ES-I3 (cell line): ENCODE data around the gene PLEKHH3.
"Not testable (repeated sequence)": the region's sequence is repeated elsewhere in the genome, so short reads cannot be mapped to it uniquely, and the experiment has no call there.

Experiments
- H3K36me3 ChIP-seq: 2 replicates; pipeline ENCODE4 v1.6.1; 2013; ENCODE audit warnings: mild to moderate bottlenecking, low read length, control low read depth, moderate library complexity; ENCODE audit not compliant: insufficient read depth
- H3K4me1 ChIP-seq: 2 replicates; pipeline ENCODE4 v1.6.1; 2013; ENCODE audit warnings: mild to moderate bottlenecking, control low read depth, low read length; ENCODE audit not compliant: insufficient read depth
- H3K9ac ChIP-seq: 2 replicates; pipeline ENCODE4 v1.6.1; 2013; ENCODE audit warnings: low read depth, mild to moderate bottlenecking, low read length, moderate library complexity
- H3K9me3 ChIP-seq: 2 replicates; pipeline ENCODE4 v1.6.1; 2013; ENCODE audit warnings: mild to moderate bottlenecking, low read length, moderate library complexity; ENCODE audit not compliant: control insufficient read depth, insufficient read depth

Gene PLEKHH3

DNA sequence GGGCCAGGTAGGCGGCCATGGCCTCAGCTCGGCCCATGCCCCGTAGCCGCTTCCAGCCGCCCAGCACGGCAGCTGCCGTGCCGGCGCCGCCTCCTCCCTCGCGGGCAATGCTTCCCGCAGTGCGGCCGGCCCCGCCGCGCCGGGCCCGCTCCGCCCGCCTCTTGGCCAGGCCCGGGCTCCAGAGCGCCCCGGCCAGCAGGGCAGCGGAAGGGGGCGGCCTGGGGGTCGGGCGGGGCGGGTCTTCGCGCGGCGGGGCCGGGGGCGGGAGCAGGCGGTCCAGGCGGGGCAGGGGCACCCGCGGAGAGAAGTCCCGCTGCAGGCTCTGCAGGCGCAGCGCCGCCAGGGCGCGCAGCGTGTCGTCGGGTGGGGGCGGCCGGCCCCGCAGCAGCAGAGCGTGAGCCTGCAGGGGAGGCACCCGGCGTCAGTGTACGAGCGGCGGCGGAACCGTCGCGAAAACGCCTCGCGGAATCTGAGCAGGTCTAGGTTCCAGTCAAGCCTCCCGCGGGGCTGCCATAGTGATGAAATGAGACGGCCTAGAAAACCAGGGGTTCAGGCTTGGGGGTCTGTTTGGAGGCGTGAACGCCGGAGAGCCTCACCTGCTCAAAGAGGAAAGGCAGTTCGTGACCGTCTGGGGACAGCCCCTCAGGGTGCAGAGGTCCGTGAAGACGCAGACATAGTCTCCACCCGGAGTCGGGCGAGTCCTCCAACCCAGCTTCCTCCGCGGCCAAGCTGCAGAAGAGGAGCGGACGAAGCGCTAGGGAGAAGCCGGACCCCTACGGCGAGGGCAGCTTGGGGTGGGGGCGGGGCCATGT is 6.6 kb downstream of the PLEKHH3 start:
- Histone ChIP-seq H3K9ac (peak overlapping the region; percentile 64; the same call in 1 of the 2 replicates), H3K9me3 (no peaks in the 10 kb centered on the region), H3K4me1 (peaks cover 22% of the 10 kb centered on the region; the same call in 1 of the 2 replicates), H3K36me3 (peaks cover 6% of the 10 kb centered on the region)

DNA sequence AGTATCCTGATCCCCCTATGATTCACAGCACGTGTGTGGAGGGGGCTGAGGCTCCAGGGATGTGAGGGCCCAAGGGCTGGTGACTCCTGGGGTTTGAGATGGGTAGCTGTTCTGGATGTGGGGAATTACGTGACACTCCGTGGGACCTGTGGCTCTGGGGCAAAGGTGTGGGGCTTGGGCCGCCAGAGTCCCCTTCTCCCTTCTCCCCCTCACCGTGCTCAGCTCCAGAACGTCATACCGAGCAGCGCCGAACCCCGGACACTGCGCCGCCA is 7.2 kb downstream of the PLEKHH3 start:
- Histone ChIP-seq H3K9ac (peak overlapping the region; percentile 27; the same call in 1 of the 2 replicates), H3K36me3 (peaks cover 6% of the 10 kb centered on the region), H3K4me1 (peaks cover 20% of the 10 kb centered on the region; the same call in 1 of the 2 replicates), H3K9me3 (no peaks in the 10 kb centered on the region)

DNA sequence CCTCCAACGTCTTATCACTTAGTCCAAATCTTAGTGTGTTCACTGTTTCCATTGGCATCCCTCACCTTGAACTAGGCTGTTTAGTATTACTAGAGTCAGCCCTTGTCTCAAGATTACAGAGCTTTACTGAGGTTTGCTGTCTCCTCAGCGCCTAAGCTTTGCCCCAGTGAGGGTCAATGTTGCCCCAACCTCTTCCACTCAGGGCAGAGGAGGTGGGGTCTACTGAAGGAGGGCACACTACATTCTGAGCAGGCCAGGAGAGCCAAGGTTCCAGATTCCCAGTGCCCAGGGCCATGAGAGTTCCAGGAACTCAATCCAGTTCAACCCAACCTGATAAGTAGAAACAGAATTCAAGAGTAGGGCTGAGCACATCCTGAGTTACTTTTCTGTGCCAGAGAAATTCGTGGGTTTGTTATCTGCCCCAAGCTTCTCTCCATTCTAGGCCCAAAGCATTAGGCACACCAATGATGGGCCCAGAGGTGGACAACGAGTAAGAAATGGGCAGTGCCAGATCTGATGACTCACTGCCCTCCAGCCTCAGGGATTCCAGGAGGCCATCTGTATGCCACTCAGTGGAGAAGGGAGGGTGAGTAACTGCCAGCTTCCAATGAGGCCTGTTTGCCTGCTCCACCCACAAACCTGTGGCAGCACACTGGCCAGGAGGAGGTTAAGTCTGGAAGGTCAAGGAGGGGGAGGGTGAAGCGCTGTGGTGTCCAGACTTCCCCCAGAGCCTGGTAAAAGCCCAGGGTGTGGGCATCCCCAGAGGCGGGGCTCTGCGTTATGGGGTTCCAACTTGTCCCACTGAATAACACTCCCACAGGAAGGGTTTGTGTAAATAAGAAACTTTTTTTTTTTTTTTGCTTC is 9.5 kb downstream of the PLEKHH3 start:
- Histone ChIP-seq H3K9ac (no peak overlapping the region), H3K4me1 (peaks cover 12% of the 10 kb centered on the region; the same call in 1 of the 2 replicates), H3K36me3 (peaks cover 9% of the 10 kb centered on the region), H3K9me3 (no peaks in the 10 kb centered on the region)

DNA sequence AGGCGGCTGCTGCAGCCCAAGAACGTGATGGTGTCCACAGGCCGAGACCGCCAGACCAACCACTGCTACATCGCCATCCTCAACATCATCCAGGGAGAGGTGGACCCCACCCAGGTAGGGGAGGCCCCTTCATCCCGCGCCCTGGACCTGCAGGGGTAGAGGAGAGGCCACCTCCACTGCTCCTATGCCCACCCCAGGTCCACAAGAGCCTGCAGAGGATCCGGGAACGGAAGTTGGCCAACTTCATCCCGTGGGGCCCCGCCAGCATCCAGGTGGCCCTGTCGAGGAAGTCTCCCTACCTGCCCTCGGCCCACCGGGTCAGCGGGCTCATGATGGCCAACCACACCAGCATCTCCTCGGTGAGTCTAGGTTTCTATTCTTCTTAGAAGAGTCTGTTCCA is 10.7 kb downstream of the PLEKHH3 start:
- H3K9ac ChIP-seq, H3K9me3 ChIP-seq, H3K36me3 ChIP-seq: not testable (repeated sequence)
- H3K4me1 ChIP-seq, result peaks cover 11% of the 10 kb centered on the region; the same call in 1 of the 2 replicates

DNA sequence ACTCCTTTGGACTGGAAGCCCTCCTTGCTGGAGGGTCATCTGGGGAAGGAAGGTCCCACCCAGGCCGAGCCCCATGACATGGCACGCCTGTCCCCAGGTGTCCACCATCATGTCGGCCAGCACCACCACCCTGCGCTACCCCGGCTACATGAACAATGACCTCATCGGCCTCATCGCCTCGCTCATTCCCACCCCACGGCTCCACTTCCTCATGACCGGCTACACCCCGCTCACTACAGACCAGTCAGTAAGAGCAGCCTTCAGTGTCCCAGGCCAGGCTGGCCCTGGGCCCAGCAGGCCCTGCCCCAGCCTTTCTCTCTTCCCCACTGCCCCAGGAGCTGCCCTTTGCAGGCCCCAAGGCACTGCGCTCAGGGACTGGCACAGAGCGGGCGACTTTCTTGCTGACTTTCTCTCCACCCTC is 11.2 kb downstream of the PLEKHH3 start:
- Histone ChIP-seq H3K9me3 (no peaks in the 10 kb centered on the region), H3K36me3 (peaks cover 9% of the 10 kb centered on the region), H3K9ac (no peak overlapping the region), H3K4me1 (peaks cover 11% of the 10 kb centered on the region; the same call in 1 of the 2 replicates)

DNA sequence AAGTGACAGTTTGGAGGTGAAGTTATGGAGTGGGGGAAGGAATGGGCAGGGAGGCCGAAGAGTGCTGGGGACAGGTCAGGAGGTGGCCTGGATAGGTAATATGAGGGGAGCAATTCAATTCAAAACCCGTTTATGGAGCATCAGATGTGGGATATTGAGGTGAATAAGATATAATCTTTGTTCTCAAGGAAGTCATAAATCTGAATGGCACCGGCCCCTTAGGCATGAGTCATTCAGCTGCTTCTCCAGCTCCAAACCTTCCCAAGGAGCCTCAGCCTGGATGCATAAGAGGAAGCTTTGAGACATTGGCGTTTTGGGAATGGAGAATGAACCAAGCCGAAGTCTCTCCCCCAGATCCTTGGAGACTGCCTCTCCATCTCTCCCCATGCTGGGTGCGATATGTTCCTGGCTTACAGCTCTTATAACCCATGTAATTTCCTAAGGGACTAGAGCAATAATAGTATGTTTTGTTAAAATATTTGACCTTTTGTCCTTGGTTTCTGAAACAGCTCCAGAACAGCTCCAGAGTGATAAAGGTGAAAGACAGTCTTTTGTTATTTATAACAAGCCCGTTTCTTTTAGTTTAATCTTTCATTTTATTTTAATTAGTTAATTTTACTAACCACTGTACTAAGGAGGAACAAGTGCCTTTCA is 16.0 kb downstream of the PLEKHH3 start:
- Histone ChIP-seq H3K36me3 (0 out of 2 replicates have a peak, but pooled peaks cover 3% of the 10 kb centered on the region), H3K9ac (no peak overlapping the region), H3K4me1 (no peaks in the 10 kb centered on the region), H3K9me3 (no peaks in the 10 kb centered on the region)

DNA sequence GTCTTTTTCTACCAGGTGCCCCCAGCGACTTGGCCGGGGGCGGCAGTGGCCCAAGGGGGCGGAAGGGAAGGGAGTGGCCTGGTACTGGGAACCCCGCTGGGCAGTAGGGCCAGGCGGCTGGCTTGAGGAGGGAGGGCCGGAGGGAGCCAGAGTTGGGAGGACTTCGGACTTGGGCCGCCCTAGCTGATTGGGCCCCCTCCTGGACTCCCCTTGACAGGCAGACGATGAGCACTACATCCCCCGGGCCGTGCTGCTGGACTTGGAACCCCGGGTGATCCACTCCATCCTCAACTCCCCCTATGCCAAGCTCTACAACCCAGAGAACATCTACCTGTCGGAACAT is 16.9 kb downstream of the PLEKHH3 start:
- H3K4me1 ChIP-seq, H3K9me3 ChIP-seq, H3K36me3 ChIP-seq: not testable (repeated sequence)
- peak overlapping the region; percentile 63; the same call in 1 of the 2 replicates for H3K9ac ChIP-seq

DNA sequence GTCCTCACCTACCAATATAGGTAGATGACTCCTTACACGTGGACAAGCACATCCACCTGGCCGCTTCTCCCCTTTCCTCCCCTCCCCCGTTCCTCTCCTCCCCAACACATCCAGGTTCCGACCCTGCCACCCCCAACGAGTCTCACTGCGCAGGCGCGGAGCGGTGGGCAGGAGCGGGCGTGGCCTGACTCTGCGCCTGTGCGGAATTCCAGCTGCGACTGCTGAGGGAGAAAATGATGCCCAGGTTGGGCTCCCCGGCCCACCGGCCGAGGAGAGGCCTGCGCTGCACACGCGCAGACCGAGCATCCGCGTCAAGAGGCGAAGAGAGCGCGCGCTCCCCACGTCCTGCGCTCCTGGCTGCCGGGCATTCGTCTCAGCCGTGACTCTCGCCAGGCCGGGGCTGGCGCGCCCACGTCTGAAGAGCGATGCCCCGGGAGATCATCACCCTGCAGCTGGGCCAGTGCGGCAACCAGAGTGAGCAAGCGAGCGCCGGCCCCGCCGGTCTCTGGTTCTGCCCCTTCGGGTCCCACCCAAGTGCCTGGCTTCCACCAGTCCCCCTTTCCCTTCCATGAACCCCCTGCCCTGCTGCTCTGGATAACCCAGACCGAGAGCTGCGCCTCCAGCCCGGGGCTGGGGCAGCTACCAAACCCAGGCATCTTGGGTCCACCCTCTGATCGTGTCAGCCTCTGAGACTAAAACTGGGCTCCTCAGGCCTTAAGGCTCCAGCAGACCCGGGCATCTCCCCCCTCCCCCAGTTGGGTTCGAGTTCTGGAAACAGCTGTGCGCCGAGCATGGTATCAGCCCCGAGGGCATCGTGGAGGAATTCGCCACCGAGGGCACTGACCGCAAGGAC is 17.5 kb downstream of the PLEKHH3 start, which contains the start of gene TUBG2:
Gene TUBG2 (plus strand): TSS at position 206 of the 853 bp plus-strand sequence. CDS start 220 bp downstream, at position 426.
- Histone ChIP-seq H3K4me1 (no peaks in the 10 kb centered on the region), H3K36me3 (0 out of 2 replicates have a peak, but pooled peaks cover under 1% of the 10 kb centered on the region), H3K9ac (peak within 1 kb of the TSS; percentile 63), H3K9me3 (no peaks in the 10 kb centered on the region)

DNA sequence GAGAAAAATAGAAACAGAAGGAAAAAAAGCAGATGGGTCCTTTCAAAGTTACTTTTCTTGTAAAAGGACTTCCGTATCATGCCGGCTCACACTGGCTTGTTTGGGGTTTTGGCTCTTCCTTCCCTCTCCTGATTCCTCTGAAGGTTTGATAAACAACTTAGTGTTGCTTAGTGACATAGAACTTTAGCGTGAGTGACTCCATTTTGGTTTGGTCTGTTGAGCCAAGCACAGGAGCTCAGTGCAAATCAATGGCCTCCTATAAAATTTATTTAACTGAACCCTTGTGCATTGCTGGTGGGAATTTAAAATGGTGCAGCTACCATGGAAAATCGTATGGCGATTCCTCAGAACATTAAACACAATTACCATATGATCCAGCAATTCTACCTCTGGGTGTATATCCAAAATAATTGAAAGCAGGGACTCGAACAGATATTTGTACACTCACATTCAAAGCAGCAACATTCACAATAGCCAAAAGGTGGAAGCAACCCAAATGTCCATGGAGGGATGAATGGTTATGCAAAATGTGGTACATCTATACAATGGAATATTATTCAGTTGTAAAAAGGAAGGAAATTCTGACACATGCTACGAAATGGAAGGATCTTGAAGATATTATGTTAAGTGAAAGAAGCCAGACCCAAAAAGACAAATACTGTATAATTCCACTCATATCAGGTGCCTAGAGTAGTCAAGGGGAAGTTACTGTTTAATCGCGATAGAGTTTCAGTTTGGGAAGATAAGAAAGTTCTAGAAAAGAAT is 18.8 kb downstream of the PLEKHH3 start:
- Histone ChIP-seq H3K4me1 (no peaks in the 10 kb centered on the region), H3K9ac (no peak overlapping the region), H3K36me3 (no peaks in the 10 kb centered on the region), H3K9me3 (no peaks in the 10 kb centered on the region)

DNA sequence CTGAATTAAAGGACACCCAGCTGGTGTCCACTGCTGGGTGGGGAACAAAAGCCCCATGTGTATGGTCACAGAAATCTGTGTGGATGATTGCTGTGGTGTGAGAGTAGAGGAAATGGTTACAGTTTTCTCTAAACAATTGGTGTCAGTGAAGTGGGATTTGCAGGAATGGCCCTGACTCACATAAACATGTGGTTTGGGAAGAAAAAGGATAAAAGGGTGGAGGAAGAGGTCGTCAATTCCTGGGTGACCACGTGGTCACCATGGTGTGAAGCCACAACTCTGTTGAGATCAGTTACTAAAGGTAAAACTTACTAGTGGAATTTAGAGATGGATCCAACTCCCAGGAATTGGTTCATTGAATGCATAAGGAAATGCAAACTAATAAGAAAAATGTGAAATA is 21.3 kb downstream of the PLEKHH3 start:
- no peaks in the 10 kb centered on the region for H3K36me3 ChIP-seq
- no peak overlapping the region for H3K9ac ChIP-seq
- H3K9me3 ChIP-seq, result no peaks in the 10 kb centered on the region
- H3K4me1 ChIP-seq, result no peaks in the 10 kb centered on the region

DNA sequence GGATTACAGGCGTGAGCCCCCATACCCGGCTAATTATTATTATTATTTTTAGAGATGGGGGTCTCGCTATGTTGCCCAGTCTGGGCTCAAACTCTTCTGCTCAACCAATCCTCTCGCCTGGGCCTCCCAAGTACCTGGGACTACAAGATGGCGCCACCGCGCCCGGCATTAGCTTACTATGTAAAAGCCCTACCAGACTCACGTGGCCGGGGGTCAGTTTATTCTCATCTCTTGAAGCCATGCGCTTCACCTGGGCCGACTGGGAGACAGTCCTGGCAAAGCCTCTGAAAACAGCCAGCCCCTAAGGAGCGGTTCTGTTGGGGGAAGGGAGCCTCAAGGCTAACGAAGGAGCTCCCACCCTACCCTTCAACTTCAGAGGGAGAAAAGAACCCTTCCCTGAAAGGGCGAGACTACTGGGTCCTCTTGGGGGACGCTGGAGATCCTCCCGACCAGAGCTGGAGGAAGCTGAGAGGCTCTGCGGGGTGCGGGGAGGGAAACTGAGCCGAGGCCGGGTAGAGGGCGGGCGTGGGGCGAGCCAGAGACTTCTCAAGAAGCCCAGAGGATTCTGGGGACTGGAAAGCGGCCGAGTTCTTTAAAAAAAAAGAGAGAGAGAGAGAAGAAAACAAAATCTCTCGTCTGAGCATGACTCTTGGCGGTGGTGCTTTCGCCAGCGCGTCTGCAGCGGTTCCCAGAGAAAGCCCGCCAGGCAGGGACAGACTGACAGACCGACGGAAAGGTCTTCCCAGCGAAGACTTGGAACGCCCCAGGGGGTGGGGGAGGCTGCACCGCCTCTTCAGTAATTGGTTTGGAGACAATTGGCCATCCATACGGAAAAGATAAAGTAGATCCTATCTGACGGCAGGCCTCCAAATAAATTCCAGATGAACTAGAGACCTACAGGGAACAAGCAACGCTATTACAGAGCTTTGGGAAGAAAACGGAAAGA is 23.3 kb downstream of the PLEKHH3 start:
- H3K4me1 ChIP-seq, result no peaks in the 10 kb centered on the region
- H3K9me3 ChIP-seq, result no peaks in the 10 kb centered on the region
- H3K9ac ChIP-seq, result peak overlapping the region; percentile 57
- H3K36me3 ChIP-seq, result no peaks in the 10 kb centered on the region

DNA sequence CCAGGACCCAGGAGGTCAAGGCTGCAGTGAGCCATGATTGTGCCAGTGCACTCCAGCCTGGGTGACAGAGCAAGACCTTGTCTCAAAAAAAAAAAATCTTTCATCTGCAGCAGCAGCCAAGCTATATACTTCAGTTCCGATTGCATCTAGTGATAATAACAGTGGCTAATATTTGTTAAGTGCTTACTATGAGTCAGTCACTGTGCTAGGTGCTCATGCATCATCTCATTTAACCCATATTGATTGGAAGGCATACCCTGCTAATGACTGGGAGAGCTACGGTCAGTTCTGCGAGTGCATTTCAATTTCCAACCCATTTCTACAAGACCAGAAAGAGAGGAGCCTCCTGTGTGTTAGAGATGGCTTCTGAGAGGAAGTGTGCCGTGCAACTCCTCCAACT is 25.4 kb downstream of the PLEKHH3 start:
- Histone ChIP-seq H3K36me3 (no peaks in the 10 kb centered on the region), H3K9ac (no peak overlapping the region), H3K4me1 (no peaks in the 10 kb centered on the region), H3K9me3 (no peaks in the 10 kb centered on the region)
